GM12878 (cell line): ENCODE measurements around the gene ADAMTS16.

Experiments
- GABPA ChIP-seq: IDR thresholded peaks from 2 replicates; pipeline ENCODE4 v1.6.1; 2014; ENCODE audit warnings: antibody characterized with exemption, low read depth, mild to moderate bottlenecking, inconsistent platforms
- POLR2A ChIP-seq: IDR thresholded peaks from 2 replicates; pipeline ENCODE4 v1.6.1; 2011; ENCODE audit warnings: low read depth, mild to moderate bottlenecking, low read length
- SMC3 ChIP-seq: IDR thresholded peaks from 2 replicates; pipeline ENCODE4 v1.6.1; 2011; ENCODE audit warnings: low read length, improper control_type of control experiment, borderline replicate concordance
- TBL1XR1 ChIP-seq: IDR thresholded peaks from 2 replicates; pipeline ENCODE4 v1.6.1; 2012; ENCODE audit warnings: low read depth, low read length, improper control_type of control experiment
- ZNF24 ChIP-seq: fragments of 450-650 bp; IDR thresholded peaks from 2 replicates; pipeline ENCODE4 v1.6.1; 2017; ENCODE audit warnings: antibody characterized with exemption, mild to moderate bottlenecking
- ZZZ3 ChIP-seq: IDR thresholded peaks from 2 replicates; pipeline ENCODE4 v1.6.1; 2011; ENCODE audit warnings: low read depth; ENCODE audit not compliant: control insufficient read depth, insufficient read length
- TF ChIP-seq, protein P1 (sequence below), 3 experiments: IDR thresholded peaks in 2 of 3; conservative IDR thresholded peaks in 1 of 3; 2 replicates each; pipeline ENCODE4 v1.5.1; 2011; ENCODE audit warnings: low read depth in 3 of 3, low read length in 3 of 3, mild to moderate bottlenecking in 3 of 3, control low read depth in 2 of 3, moderate library complexity in 2 of 3, inconsistent platforms in 1 of 3, mixed read lengths in 1 of 3; ENCODE audit not compliant: control insufficient read depth in 2 of 3, insufficient read depth in 1 of 3; ENCODE audit errors: extremely low read depth in 1 of 3
- TF ChIP-seq, protein P2 (sequence below): fragments of 450-650 bp; IDR thresholded peaks from 2 replicates; pipeline ENCODE4 v1.6.1; 2017; ENCODE audit warnings: mild to moderate bottlenecking, moderate library complexity

DNA sequence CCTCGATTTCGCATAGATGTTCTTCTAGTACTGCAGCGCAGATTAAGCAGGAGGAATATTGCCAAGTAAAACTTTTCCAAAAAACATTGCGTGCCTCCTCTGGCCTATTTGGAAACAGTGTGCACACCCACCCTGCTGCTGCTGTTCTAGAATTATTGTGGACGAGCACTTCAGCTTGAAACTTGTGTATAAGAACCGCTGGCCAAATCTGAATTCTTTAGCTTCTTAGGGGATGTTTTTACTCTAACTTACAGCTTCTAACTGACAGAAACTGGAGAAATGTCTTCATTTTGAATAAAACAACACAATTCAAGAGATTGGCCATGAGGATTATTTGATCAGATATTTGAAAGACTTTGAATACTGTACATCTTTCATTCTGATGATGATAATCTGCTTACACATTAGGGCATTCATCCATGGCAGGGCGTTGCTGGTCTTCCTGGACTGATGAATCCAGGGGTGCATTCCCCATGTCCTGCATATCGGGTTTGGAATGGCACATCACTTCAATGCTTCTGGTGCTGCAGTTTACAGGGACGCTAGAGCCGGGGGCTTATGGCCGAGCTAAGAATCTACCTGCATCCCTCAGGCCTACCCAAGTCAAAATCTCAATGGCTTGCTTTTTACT, 6.5 kb downstream of the ADAMTS16 start:
- TF ChIP-seq POLR2A (no peak), TBL1XR1 (no peak), ZZZ3 (no peak), ZNF24 (no peak), GABPA (no peak), SMC3 (no peak)
- TF ChIP-seq, protein P1, sequence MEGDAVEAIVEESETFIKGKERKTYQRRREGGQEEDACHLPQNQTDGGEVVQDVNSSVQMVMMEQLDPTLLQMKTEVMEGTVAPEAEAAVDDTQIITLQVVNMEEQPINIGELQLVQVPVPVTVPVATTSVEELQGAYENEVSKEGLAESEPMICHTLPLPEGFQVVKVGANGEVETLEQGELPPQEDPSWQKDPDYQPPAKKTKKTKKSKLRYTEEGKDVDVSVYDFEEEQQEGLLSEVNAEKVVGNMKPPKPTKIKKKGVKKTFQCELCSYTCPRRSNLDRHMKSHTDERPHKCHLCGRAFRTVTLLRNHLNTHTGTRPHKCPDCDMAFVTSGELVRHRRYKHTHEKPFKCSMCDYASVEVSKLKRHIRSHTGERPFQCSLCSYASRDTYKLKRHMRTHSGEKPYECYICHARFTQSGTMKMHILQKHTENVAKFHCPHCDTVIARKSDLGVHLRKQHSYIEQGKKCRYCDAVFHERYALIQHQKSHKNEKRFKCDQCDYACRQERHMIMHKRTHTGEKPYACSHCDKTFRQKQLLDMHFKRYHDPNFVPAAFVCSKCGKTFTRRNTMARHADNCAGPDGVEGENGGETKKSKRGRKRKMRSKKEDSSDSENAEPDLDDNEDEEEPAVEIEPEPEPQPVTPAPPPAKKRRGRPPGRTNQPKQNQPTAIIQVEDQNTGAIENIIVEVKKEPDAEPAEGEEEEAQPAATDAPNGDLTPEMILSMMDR (IDR thresholded peaks at IDR 0.05 in 2 of 3, conservative IDR thresholded peaks at IDR 0.05 in 1 of 3; ENCODE audit: control insufficient read depth in 2 of 3, extremely low read depth in 1 of 3, insufficient read depth in 1 of 3, low read depth in 3 of 3, low read length in 3 of 3) = no peak
- TF ChIP-seq, protein P2, sequence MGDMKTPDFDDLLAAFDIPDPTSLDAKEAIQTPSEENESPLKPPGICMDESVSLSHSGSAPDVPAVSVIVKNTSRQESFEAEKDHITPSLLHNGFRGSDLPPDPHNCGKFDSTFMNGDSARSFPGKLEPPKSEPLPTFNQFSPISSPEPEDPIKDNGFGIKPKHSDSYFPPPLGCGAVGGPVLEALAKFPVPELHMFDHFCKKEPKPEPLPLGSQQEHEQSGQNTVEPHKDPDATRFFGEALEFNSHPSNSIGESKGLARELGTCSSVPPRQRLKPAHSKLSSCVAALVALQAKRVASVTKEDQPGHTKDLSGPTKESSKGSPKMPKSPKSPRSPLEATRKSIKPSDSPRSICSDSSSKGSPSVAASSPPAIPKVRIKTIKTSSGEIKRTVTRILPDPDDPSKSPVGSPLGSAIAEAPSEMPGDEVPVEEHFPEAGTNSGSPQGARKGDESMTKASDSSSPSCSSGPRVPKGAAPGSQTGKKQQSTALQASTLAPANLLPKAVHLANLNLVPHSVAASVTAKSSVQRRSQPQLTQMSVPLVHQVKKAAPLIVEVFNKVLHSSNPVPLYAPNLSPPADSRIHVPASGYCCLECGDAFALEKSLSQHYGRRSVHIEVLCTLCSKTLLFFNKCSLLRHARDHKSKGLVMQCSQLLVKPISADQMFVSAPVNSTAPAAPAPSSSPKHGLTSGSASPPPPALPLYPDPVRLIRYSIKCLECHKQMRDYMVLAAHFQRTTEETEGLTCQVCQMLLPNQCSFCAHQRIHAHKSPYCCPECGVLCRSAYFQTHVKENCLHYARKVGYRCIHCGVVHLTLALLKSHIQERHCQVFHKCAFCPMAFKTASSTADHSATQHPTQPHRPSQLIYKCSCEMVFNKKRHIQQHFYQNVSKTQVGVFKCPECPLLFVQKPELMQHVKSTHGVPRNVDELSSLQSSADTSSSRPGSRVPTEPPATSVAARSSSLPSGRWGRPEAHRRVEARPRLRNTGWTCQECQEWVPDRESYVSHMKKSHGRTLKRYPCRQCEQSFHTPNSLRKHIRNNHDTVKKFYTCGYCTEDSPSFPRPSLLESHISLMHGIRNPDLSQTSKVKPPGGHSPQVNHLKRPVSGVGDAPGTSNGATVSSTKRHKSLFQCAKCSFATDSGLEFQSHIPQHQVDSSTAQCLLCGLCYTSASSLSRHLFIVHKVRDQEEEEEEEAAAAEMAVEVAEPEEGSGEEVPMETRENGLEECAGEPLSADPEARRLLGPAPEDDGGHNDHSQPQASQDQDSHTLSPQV = no peak
